ENCODE data around the gene TMEM248.
"Not testable (repeated sequence)": the region's sequence is repeated elsewhere in the genome, so short reads cannot be mapped to it uniquely, and the experiment has no call there.

Gene TMEM248

DNA sequence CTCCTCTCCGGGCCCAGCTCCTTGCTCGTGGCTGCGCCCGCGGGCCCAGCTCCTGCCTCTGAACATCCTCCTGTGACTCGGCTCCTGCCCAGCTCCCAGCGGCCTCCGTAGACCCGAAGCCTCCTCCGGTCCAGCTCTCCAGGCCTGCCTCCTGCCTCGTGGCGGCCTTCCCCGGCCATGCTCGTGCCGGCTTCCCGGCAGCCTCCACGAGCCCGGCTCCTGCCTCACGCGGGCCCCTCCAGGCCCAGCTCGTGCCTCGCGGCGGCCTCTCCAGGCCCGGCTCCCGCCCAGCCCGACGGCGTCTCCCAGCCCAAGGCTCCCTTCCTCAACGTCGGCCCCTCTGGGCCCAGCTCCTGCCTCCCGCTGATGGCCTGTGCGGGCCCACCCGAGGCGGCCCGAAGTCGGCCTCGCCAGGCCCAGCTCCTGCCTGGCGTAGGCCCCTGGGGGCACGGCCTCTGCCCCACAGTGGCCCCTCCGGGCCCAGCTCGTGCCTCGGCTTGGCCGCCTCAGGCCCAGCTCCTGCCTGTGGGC lies 16.9 kb upstream of the TMEM248 start:
- no peaks in the 10 kb centered on the region for H3K4me1 ChIP-seq (ENCODE audit: control insufficient read depth, low read depth, low read length)

DNA sequence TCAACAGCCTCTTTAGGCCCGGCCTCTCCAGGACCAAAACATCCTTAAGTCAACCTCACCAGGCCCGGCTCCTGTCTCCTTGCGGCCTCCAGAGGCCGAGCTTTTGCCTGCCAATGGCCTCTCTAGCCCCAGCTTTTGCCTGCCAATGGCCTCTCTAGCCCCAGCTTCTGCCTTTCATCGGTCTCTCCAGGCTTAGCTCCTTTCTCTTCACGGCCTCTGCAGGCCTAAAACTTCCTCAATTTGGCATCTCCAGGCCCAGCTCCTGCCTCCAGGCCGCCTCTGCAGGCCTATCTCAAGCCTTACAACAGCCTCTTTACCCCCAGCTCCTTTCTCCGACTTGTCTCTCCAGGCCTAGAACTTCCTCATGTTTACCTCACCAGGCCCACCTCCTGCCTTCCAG lies 15.7 kb upstream of the TMEM248 start:
- Histone ChIP-seq H3K4me1 (ENCODE audit: control insufficient read depth, low read depth, low read length) (no peaks in the 10 kb centered on the region), H2BK15ac (replicated peaks; ENCODE audit: low read depth) (no peak overlapping the region), H3K27me3 (ENCODE audit: insufficient read depth, low read length, poor library complexity) (no peaks in the 10 kb centered on the region), H3K36me3 (ENCODE audit: control insufficient read depth, insufficient read depth, low read length) (no peaks in the 10 kb centered on the region), H3K9ac (ENCODE audit: low read length) (no peak overlapping the region), H3K23ac (ENCODE audit: low read length) (no peak overlapping the region), H2AK5ac (ENCODE audit: low read length) (no peak overlapping the region), H4K8ac (ENCODE audit: low read depth, low read length) (no peak overlapping the region), H3K4ac (ENCODE audit: low read depth, low read length) (no peak overlapping the region), H3K56ac (ENCODE audit: low read length) (no peak overlapping the region), H2BK120ac (ENCODE audit: low read depth, low read length) (no peak overlapping the region), H3K79me2 (ENCODE audit: control insufficient read depth, insufficient read depth, low read length) (no peaks in the 10 kb centered on the region), H2BK5ac (ENCODE audit: low read length) (no peak overlapping the region), H3K4me2 (ENCODE audit: low read length) (no peak overlapping the region), H3K4me3 (ENCODE audit: low read length) (no peak overlapping the region), H4K5ac (ENCODE audit: low read length) (no peak overlapping the region), H3K18ac (ENCODE audit: low read length) (no peak overlapping the region), H3K79me1 (ENCODE audit: low read length) (no peaks in the 10 kb centered on the region), H3K27ac (ENCODE audit: low read depth, low read length) (no peak overlapping the region)
- no CpG with 5 or more reads among the region's 8 CpGs for WGBS (ENCODE audit: extremely low coverage, insufficient coverage, low lambda C conversion rate)
- no peak for DNase-seq

More for the DNA sequence above, 16.9 kb upstream of the TMEM248 start:
- H3K36me3 ChIP-seq (ENCODE audit: control insufficient read depth, insufficient read depth, low read length) = no peaks in the 10 kb centered on the region
- H4K5ac ChIP-seq (ENCODE audit: low read length) = no peak overlapping the region
- H2BK5ac ChIP-seq (ENCODE audit: low read length) = no peak overlapping the region
- H2AK5ac ChIP-seq (ENCODE audit: low read length) = no peak overlapping the region
- H3K27me3 ChIP-seq (ENCODE audit: insufficient read depth, low read length, poor library complexity) = no peaks in the 10 kb centered on the region
- H3K4me2 ChIP-seq (ENCODE audit: low read length) = no peak overlapping the region
- H3K27ac ChIP-seq (ENCODE audit: low read depth, low read length) = no peak overlapping the region
- no peak overlapping the region for H4K8ac ChIP-seq (ENCODE audit: low read depth, low read length)
- no peaks in the 10 kb centered on the region for H3K79me2 ChIP-seq (ENCODE audit: control insufficient read depth, insufficient read depth, low read length)
- no peak overlapping the region for H2BK120ac ChIP-seq (ENCODE audit: low read depth, low read length)
- no peak overlapping the region for H3K23ac ChIP-seq (ENCODE audit: low read length)
- H3K79me1 ChIP-seq (ENCODE audit: low read length) = no peaks in the 10 kb centered on the region
- H3K9ac ChIP-seq (ENCODE audit: low read length) = no peak overlapping the region
- no peak overlapping the region for H3K18ac ChIP-seq (ENCODE audit: low read length)
- no peak overlapping the region for H2BK15ac ChIP-seq (replicated peaks; ENCODE audit: low read depth)
- WGBS (ENCODE audit: extremely low coverage, insufficient coverage, low lambda C conversion rate) = no CpG with 5 or more reads among the region's 44 CpGs
- H3K56ac ChIP-seq (ENCODE audit: low read length) = no peak overlapping the region
- no peak for DNase-seq
- H3K4me3 ChIP-seq (ENCODE audit: low read length) = no peak overlapping the region
- H3K4ac ChIP-seq (ENCODE audit: low read depth, low read length) = no peak overlapping the region

DNA sequence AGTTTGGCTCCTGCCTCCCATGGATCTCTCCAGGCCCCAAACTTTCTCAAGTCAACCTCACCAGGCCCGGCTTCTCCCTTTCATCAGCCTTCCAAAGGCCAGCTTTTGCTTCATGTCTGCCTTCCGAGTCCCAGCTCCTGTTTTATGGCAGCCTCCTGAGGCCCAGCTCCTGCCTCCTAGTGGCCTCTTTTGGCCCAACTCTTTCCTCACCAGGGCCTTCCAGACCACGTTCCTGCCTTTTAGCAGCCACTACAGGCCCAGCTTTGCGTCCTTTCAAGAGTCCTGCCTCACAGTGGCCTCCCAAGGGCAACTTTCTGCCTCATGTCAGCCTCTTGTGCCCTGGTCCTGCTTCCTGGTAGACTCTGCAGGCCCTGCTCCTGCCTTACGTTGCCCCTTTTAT lies 15.3 kb upstream of the TMEM248 start:
- peak; percentile 70 for DNase-seq
- Histone ChIP-seq H2AK5ac (ENCODE audit: low read length) (no peak overlapping the region), H3K36me3 (ENCODE audit: control insufficient read depth, insufficient read depth, low read length) (no peaks in the 10 kb centered on the region), H3K4me2 (ENCODE audit: low read length) (no peak overlapping the region), H4K5ac (ENCODE audit: low read length) (no peak overlapping the region), H3K27me3 (ENCODE audit: insufficient read depth, low read length, poor library complexity) (no peaks in the 10 kb centered on the region), H2BK15ac (replicated peaks; ENCODE audit: low read depth) (no peak overlapping the region), H3K56ac (ENCODE audit: low read length) (no peak overlapping the region), H2BK120ac (ENCODE audit: low read depth, low read length) (no peak overlapping the region), H3K18ac (ENCODE audit: low read length) (no peak overlapping the region), H4K8ac (ENCODE audit: low read depth, low read length) (no peak overlapping the region), H3K4me1 (ENCODE audit: control insufficient read depth, low read depth, low read length) (no peaks in the 10 kb centered on the region), H3K23ac (ENCODE audit: low read length) (no peak overlapping the region), H3K9ac (ENCODE audit: low read length) (no peak overlapping the region), H3K79me1 (ENCODE audit: low read length) (no peaks in the 10 kb centered on the region), H2BK5ac (ENCODE audit: low read length) (no peak overlapping the region), H3K27ac (ENCODE audit: low read depth, low read length) (no peak overlapping the region), H3K4ac (ENCODE audit: low read depth, low read length) (no peak overlapping the region), H3K79me2 (ENCODE audit: control insufficient read depth, insufficient read depth, low read length) (no peaks in the 10 kb centered on the region), H3K4me3 (ENCODE audit: low read length) (no peak overlapping the region)
- WGBS (ENCODE audit: extremely low coverage, insufficient coverage, low lambda C conversion rate) = no CpG with 5 or more reads among the region's 5 CpGs

DNA sequence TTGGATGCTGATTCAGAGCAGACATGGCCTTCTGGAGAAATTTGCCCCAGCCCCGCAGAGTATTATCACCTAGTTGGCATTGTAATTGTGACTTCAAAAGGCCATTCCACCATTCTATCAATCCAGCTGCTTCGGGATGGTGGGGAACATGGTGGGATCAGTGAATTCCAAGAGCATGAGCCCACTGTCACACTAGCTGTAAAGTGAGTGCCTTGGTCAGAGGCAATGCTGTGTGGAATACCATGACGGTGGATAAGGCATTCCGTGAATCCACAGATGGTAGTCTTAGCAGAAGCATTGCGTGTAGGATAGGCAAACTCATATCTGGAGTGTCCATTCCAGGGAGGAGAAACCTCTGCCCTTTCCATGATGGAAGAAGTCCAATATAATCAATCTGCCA lies 13.3 kb upstream of the TMEM248 start:
- DNase-seq = no peak
- whole genome bisulfite sequencing (ENCODE audit: extremely low coverage, insufficient coverage, low lambda C conversion rate) = no CpG with 5 or more reads among the region's 5 CpGs
- H3K18ac ChIP-seq (ENCODE audit: low read length) = no peak overlapping the region

DNA sequence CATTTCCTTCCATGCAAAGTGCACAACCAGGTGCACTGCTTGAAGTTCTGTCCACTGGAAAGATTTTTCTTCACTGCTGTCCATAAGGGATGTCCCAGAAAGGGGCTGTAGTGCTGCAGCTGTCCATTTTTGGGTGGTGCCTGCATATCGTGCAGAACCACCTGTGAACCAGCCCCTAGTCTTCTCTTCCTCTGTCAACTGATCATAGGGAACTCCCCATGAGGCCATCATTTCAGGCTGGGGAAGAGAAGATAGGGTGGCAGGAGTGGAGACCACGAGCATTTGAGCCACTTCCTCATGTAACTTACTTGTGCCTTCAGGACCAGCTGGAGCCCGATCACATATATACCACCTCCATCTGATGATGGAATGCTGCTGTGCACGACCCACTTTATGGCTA lies 12.4 kb upstream of the TMEM248 start:
- not testable (repeated sequence) for H3K4me1 ChIP-seq (ENCODE audit: control insufficient read depth, low read depth, low read length); H3K36me3 ChIP-seq (ENCODE audit: control insufficient read depth, insufficient read depth, low read length); H3K56ac ChIP-seq (ENCODE audit: low read length); H4K8ac ChIP-seq (ENCODE audit: low read depth, low read length); H2BK120ac ChIP-seq (ENCODE audit: low read depth, low read length); H3K79me2 ChIP-seq (ENCODE audit: control insufficient read depth, insufficient read depth, low read length); H3K4me3 ChIP-seq (ENCODE audit: low read length); H4K5ac ChIP-seq (ENCODE audit: low read length); H3K27me3 ChIP-seq (ENCODE audit: insufficient read depth, low read length, poor library complexity); H3K4me2 ChIP-seq (ENCODE audit: low read length); H3K23ac ChIP-seq (ENCODE audit: low read length); H3K9ac ChIP-seq (ENCODE audit: low read length); H3K27ac ChIP-seq (ENCODE audit: low read depth, low read length); H3K79me1 ChIP-seq (ENCODE audit: low read length); DNase-seq; H2BK5ac ChIP-seq (ENCODE audit: low read length); H3K4ac ChIP-seq (ENCODE audit: low read depth, low read length); H2BK15ac ChIP-seq (replicated peaks; ENCODE audit: low read depth); H3K18ac ChIP-seq (ENCODE audit: low read length); H2AK5ac ChIP-seq (ENCODE audit: low read length)
- WGBS (ENCODE audit: extremely low coverage, insufficient coverage, low lambda C conversion rate) = no CpG with 5 or more reads among the region's 4 CpGs

More for the DNA sequence above, 13.3 kb upstream of the TMEM248 start:
- H3K56ac ChIP-seq (ENCODE audit: low read length) = no peak overlapping the region
- no peak overlapping the region for H3K9ac ChIP-seq (ENCODE audit: low read length)
- H3K4me2 ChIP-seq (ENCODE audit: low read length) = no peak overlapping the region
- no peak overlapping the region for H2BK15ac ChIP-seq (replicated peaks; ENCODE audit: low read depth)
- no peak overlapping the region for H3K4ac ChIP-seq (ENCODE audit: low read depth, low read length)
- no peak overlapping the region for H3K27ac ChIP-seq (ENCODE audit: low read depth, low read length)
- H2AK5ac ChIP-seq (ENCODE audit: low read length) = no peak overlapping the region
- no peak overlapping the region for H3K4me3 ChIP-seq (ENCODE audit: low read length)
- no peak overlapping the region for H2BK5ac ChIP-seq (ENCODE audit: low read length)
- no peak overlapping the region for H4K5ac ChIP-seq (ENCODE audit: low read length)
- no peaks in the 10 kb centered on the region for H3K79me2 ChIP-seq (ENCODE audit: control insufficient read depth, insufficient read depth, low read length)
- H3K4me1 ChIP-seq (ENCODE audit: control insufficient read depth, low read depth, low read length) = no peaks in the 10 kb centered on the region
- no peaks in the 10 kb centered on the region for H3K79me1 ChIP-seq (ENCODE audit: low read length)
- no peak overlapping the region for H4K8ac ChIP-seq (ENCODE audit: low read depth, low read length)
- no peak overlapping the region for H2BK120ac ChIP-seq (ENCODE audit: low read depth, low read length)
- no peaks in the 10 kb centered on the region for H3K27me3 ChIP-seq (ENCODE audit: insufficient read depth, low read length, poor library complexity)
- no peaks in the 10 kb centered on the region for H3K36me3 ChIP-seq (ENCODE audit: control insufficient read depth, insufficient read depth, low read length)
- H3K23ac ChIP-seq (ENCODE audit: low read length) = no peak overlapping the region

DNA sequence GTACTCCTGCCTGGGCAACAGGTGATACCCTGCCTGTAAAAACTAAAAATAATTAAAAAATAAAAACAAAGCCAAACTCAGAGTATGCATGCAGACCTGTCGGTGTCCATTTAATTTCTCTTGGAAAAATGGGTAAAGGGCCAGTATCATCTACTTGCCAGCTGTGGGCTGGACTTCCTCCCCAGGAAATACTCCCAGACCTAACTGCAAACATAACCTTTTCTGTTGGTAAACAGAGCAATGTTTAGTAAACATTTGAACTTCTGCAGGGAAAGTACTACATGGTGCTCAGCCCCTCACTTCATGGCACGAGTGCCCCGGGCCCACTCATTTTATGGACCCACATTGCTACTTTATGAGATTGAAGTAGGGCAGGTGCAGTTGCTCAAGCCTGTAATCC lies 10.2 kb upstream of the TMEM248 start:
- H3K4me1 ChIP-seq (ENCODE audit: control insufficient read depth, low read depth, low read length) = no peaks in the 10 kb centered on the region
- H2BK5ac ChIP-seq (ENCODE audit: low read length) = no peak overlapping the region
- no peak overlapping the region for H3K4me3 ChIP-seq (ENCODE audit: low read length)
- no peak overlapping the region for H3K18ac ChIP-seq (ENCODE audit: low read length)
- no peak overlapping the region for H2AK5ac ChIP-seq (ENCODE audit: low read length)
- no peak overlapping the region for H2BK15ac ChIP-seq (replicated peaks; ENCODE audit: low read depth)
- no peak overlapping the region for H3K27ac ChIP-seq (ENCODE audit: low read depth, low read length)
- no peak overlapping the region for H3K23ac ChIP-seq (ENCODE audit: low read length)
- no peaks in the 10 kb centered on the region for H3K36me3 ChIP-seq (ENCODE audit: control insufficient read depth, insufficient read depth, low read length)
- no CpG with 5 or more reads among the region's 3 CpGs for WGBS (ENCODE audit: extremely low coverage, insufficient coverage, low lambda C conversion rate)
- no peaks in the 10 kb centered on the region for H3K79me2 ChIP-seq (ENCODE audit: control insufficient read depth, insufficient read depth, low read length)
- H2BK120ac ChIP-seq (ENCODE audit: low read depth, low read length) = no peak overlapping the region
- H3K9ac ChIP-seq (ENCODE audit: low read length) = no peak overlapping the region
- no peak for DNase-seq
- no peak overlapping the region for H4K5ac ChIP-seq (ENCODE audit: low read length)
- H3K56ac ChIP-seq (ENCODE audit: low read length) = no peak overlapping the region
- H3K79me1 ChIP-seq (ENCODE audit: low read length) = no peaks in the 10 kb centered on the region
- no peak overlapping the region for H4K8ac ChIP-seq (ENCODE audit: low read depth, low read length)
- no peaks in the 10 kb centered on the region for H3K27me3 ChIP-seq (ENCODE audit: insufficient read depth, low read length, poor library complexity)
- no peak overlapping the region for H3K4ac ChIP-seq (ENCODE audit: low read depth, low read length)
- no peak overlapping the region for H3K4me2 ChIP-seq (ENCODE audit: low read length)
